ENCODE results near the gene RUVBL1.
A peak's percentile ranks its signal among the peaks of the same experiment; 100 is the strongest.

The RUVBL1 gene

GRCh38 chr3:128133273-128133883 lies 9.8 kb upstream of the RUVBL1 start:
- peak; percentile 18 for DNase-seq (ENCODE audit: low read depth)

- DNase-seq (ENCODE audit: low read depth) = no peak
Observed at GRCh38 chr3:128131897-128132646, 8.5 kb upstream of the RUVBL1 start.

- DNase-seq (ENCODE audit: low read depth) = no peak
Observed at GRCh38 chr3:128128251-128128650, 4.6 kb upstream of the RUVBL1 start.

DNA sequence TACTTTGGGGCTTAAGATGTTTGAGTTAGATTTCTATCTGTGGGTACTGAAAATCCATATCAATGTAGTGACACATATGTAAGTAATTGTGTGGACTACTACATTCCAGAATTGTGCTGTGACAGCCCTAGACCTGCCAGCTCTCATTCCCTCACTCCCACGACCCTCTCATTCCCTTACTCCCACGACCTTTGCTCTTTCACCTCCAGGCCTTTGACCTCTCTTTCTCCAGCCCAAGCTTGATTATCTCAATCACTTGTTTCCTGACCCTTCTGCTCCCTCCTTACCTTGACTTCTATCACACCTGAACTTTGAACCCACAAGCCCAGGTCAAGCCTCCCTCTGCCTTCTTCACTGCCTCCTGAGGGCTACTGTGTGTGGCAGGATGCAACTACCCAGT lies 3.6 kb upstream of the RUVBL1 start:
- DNase-seq (ENCODE audit: low read depth) = no peak

DNA sequence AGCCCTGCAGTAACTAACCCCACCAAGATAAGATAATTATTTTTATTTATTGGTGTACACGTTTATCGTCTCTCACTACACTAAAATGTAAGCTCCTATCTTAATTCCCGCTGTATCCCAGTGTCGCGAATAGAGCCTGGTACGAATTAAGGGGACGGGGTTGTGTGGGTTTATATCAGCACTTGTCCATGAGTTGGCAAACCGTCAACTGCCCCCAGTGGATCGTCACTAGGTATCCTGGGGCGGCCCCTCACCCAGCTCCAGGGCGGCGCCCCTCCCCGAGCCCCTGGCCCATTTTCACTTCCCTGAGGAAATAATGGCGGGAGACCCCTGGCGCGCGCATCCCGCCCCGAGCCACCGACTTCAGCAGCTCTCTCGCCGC lies 465 bp downstream of the RUVBL1 start:
- no peak for DNase-seq (ENCODE audit: low read depth)

- no peak for DNase-seq (ENCODE audit: low read depth)
Observed at GRCh38 chr3:128122013-128122412, 1.6 kb downstream of the RUVBL1 start.

DNA sequence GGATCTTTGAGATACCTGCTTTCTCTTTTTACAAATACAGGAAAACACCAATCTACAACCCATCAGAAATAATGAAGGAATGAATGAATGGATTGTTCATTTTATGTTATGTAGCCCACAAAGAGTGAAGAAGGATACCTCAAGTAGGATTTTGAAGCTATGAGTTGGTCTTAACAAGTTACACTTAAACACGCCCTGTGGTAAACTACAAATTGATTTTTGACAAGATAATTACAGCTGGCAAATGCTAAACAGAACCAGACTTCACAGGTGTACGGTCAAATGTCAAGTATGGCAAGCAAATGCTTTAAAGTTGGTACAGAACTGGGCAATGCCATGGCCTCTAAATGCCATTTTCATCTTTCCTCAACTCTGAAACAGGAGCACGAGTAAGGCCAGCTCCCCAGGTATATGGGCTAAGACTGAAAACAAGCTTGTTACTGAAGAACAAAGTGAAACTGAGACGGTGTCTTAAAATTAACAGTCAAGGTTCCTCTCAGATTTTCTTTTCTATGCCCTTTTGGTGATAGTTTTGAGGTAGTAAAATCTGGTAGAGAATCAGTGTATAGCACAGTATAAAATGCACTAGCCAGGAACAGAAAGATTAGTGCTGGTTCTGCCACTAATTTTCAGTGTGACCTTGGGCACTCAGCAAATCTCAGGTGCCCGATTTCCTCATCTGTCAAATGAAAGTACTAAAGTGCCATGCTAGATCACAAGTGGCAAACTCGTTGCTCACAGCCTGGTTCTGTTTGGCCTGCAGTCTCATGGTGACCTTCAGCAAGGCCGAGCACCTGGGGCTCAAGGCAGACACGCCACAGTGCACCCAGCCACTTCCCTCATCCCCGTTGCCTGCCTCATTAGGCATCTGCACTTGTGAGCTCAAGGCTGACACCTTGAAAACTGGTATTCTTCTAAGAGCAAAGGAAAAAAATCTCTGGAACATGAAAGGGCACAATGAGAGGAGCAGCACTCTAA lies 9.5 kb downstream of the RUVBL1 start:
- no peak for DNase-seq (ENCODE audit: low read depth)

DNA sequence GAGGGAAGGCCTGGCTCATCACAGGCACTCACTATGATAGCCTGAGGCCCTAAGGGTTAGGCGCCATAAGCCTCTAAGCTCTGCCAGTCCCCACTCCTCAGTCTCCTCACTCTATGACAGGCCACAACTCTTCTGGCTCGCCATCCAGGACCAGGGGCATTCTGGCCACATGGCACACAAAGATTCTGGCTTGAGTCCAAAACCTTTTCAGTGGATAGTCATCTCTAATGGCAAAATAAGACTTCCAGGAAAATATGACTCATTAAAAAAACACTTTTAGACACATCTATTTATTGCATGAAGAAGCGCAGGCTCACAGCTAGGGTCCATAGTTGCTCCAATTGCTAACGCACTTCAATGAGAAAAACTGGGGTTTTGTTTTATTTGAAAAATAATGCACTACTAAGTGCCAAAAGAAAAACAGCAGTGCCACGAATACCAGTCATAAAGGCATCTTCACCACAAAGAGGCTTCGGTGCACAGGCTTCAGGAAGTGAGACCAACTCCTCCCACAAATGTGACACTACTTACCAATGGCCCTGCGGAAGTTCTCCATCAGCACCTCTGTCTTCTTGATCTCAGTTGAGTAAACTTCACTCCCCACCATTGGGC lies 11.1 kb downstream of the RUVBL1 start:
- DNase-seq (ENCODE audit: low read depth) = peak; percentile 58

GRCh38 chr3:128111147-128111546 lies 12.5 kb downstream of the RUVBL1 start:
- no peak for DNase-seq (ENCODE audit: low read depth)

- DNase-seq (ENCODE audit: low read depth) = no peak
Observed at GRCh38 chr3:128107834-128108233, 15.8 kb downstream of the RUVBL1 start.

DNA sequence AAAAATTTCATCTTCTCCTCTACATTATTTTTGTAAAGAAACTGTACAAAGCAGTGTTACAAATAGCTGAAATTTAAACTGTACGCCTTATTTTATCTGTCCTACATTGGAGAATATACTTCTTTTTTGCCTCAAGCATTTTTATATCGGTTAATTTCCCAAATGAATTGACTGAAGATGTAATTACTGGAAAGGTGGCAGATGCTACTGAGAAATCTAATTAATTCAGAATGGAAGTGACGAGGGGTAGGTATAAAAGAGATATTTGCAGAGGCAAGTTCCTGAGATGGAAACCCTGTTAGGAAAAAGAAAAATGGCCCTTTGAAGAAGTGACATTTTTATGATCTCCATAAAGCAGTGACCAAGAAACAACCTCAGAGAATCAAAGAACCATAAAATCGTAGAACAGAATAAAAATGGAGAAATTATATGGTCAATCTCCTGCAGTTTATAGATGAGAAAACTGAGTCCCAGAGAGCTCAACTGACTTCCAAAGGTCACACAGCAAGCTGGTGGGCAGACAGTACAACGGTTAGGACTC lies 20.4 kb downstream of the RUVBL1 start:
- no peak for DNase-seq (ENCODE audit: low read depth)

- DNase-seq (ENCODE audit: low read depth) = no peak
Observed at GRCh38 chr3:128100638-128101037, 23.0 kb downstream of the RUVBL1 start.

- DNase-seq (ENCODE audit: low read depth) = no peak
Observed at GRCh38 chr3:128100161-128100560, 23.5 kb downstream of the RUVBL1 start.

- DNase-seq (ENCODE audit: low read depth) = no peak
Observed at GRCh38 chr3:128098234-128098633, 25.4 kb downstream of the RUVBL1 start.

DNA sequence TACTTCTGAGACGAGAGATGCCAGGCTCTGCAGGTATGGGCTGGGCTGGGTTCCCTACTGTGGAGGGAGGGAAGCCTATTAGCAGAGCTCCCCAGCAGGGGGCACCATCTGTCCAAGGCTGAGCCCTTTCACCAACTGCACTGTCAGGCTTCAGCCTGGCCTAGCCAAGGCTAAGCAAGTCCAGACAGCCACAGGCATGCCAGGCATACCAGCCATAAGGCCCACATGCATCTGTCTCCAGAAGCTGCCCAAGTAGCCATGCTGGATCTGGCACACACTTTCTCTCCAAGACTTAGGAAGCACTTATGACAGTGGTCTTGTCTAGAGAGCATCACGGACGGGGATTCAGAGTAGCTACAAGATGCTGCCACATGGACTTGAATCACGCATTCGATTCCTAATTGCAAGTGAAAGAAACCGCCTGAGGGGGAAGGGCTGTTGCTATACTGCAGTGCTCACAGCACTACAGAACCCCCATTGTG lies 28.3 kb downstream of the RUVBL1 start:
- no peak for DNase-seq (ENCODE audit: low read depth)

DNA sequence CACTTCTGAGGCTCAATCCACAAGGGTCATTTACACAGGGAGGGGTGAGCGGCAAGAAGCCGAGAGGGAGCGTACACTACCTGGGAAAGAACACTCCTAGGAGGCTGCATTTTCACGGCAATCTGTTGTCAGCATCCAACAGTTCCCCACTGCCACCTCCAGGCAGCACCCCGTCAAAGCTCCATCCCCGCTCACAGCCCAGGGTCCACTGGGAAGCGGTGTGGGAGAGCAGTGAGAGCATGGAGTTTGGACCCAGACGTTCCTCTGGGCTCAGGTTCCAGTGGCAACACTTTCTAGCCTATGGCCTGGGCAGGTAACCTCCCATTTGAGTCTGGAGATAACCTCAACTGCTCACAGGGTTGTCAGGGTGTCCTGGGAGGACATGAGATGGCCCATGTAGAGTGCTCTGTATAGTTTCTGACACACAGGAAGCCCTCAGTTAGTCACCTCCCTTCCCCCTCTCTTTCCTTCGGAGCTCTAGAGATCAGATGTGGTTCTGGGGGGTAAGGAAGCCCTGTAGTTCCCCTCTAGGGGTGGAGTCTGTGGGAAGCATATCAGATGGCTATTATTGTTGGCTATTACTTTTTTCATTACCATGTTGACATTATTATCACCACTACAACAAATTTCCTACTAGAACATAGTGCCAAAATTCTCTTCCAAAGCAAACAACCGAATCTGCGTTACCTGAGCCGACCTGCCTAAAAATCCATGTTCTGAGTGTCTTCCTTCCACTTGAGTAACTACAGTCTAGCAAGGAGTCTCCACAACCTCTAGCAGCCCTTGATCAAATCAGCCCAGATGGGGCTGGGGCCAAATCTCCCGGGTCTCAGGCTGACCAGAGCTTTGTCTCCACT lies 29.1 kb downstream of the RUVBL1 start:
- DNase-seq (ENCODE audit: low read depth) = no peak

DNA sequence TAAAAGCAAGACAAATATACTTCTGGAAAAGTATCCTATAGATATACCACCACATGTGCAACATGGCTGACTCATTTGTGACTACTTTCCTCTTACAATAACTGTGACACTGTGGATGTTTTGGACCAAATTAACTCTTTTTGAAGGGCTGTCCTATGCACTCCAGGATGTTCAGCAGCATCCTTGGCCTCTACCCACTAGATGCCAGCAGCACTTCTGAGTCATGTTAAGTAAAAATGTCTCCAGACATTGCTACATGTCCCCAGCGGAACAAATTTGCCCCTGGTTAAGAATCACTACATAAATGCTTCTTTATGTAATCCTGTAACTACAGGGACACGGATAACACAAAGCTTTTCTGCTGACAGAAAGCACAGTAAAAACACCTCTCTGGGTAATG lies 32.0 kb downstream of the RUVBL1 start:
- no peak for DNase-seq (ENCODE audit: low read depth)

DNA sequence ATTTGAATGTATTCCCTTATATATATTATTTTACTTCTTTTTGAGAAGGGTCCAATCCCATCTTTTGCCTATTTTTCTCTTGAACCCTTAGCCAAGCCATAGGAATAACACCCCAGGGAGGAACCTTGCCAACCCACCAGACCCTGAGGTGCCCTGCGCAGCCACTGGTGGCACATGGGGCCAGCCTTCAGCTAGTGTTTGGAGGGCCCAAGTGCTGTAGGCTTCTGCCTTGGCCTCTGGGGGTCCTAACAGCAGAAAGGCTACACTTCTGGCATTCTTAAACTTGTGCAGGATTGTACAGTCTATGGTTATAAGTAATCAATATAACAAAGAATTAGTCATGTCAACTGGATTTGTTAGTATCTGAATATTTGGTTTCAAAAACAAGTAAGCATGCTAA lies 34.5 kb downstream of the RUVBL1 start:
- no peak for DNase-seq (ENCODE audit: low read depth)

- no peak for DNase-seq (ENCODE audit: low read depth)
Observed at GRCh38 chr3:128084675-128085021, 39.0 kb downstream of the RUVBL1 start.

DNA sequence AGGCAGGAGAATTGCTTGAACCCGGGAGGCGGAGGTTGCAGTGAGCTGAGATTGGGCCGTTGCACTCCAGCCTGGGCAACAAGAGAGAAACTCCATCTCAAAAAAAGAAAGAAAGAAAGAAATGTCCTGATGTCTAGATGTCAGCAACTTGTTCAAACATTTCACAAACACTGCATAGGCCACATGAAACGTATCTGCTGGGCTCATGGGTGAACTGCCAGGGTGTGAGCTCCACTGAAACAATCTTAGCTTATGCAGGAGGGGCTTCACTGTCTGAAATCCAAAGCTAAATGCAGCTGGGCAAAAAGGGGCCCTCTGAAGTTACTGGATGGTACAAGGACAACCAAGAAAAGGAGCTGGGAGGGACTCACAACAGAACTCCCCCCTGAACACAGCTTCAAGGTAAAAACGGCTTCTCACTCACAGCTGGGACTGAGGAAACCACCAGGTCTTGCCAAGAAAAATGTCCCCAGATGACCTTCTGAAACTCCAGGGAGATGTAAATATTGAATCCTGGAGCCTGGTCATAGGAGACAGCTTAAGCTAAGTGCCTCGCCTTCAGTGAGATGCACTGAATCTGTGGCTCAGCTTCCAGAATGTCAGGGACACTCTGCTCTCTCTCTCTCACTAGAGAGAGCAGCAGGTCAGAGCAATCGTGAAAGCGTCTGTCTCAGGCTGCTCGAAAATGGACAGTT lies 39.5 kb downstream of the RUVBL1 start:
- DNase-seq (ENCODE audit: low read depth) = no peak

Data from non-pigmented ciliary epithelial cell (primary cell).